GM21825 (cell line): ENCODE data around the gene PDZRN3.

Experiments
- ATAC-seq: cut with Tn5 transposase; IDR thresholded peaks from one replicate; pipeline ENCODE4 v1.9.1; 2021; ENCODE audit warnings: mild to moderate bottlenecking, moderate library complexity; ENCODE audit not compliant: unreplicated experiment

PDZRN3 gene

GRCh38 chr3:73432023-73432705 is 192.6 kb downstream of the PDZRN3 start:
- ATAC-seq: no peak

GRCh38 chr3:73431183-73431900 is 193.4 kb downstream of the PDZRN3 start:
- ATAC-seq: no peak

GRCh38 chr3:73427048-73427706 is 197.6 kb downstream of the PDZRN3 start:
- ATAC-seq: no peak

- no peak for ATAC-seq
Measured at GRCh38 chr3:73426606-73427005, 198.1 kb downstream of the PDZRN3 start.

GRCh38 chr3:73423116-73423515 is 201.6 kb downstream of the PDZRN3 start:
- no peak for ATAC-seq

- ATAC-seq: no peak
Measured at GRCh38 chr3:73422571-73422970, 202.2 kb downstream of the PDZRN3 start.

GRCh38 chr3:73419942-73420341 is 204.8 kb downstream of the PDZRN3 start:
- ATAC-seq: no peak

- ATAC-seq: no peak
Measured at GRCh38 chr3:73419179-73419803, 205.4 kb downstream of the PDZRN3 start.

- no peak for ATAC-seq
Measured at GRCh38 chr3:73418681-73419080, 206.1 kb downstream of the PDZRN3 start.

GRCh38 chr3:73415118-73415517 is 209.6 kb downstream of the PDZRN3 start:
- ATAC-seq: no peak

- no peak for ATAC-seq
Measured at GRCh38 chr3:73413619-73414018, 211.1 kb downstream of the PDZRN3 start.

GRCh38 chr3:73411993-73412392 is 212.7 kb downstream of the PDZRN3 start:
- ATAC-seq: no peak

GRCh38 chr3:73411545-73411944 is 213.2 kb downstream of the PDZRN3 start:
- ATAC-seq: no peak

GRCh38 chr3:73409138-73409763 is 215.5 kb downstream of the PDZRN3 start:
- no peak for ATAC-seq

- no peak for ATAC-seq
Measured at GRCh38 chr3:73408634-73409033, 216.1 kb downstream of the PDZRN3 start.

- ATAC-seq: no peak
Measured at GRCh38 chr3:73407577-73407976, 217.2 kb downstream of the PDZRN3 start.

- no peak for ATAC-seq
Measured at GRCh38 chr3:73405853-73406252, 218.9 kb downstream of the PDZRN3 start.

GRCh38 chr3:73405000-73405399 is 219.7 kb downstream of the PDZRN3 start:
- no peak for ATAC-seq

GRCh38 chr3:73404435-73404834 is 220.3 kb downstream of the PDZRN3 start:
- ATAC-seq: no peak

GRCh38 chr3:73403444-73403843 is 221.3 kb downstream of the PDZRN3 start:
- ATAC-seq: no peak

GRCh38 chr3:73401616-73402279 is 223.0 kb downstream of the PDZRN3 start:
- no peak for ATAC-seq
